HepG2 (cell line): ENCODE measurements around the gene PXDC1. TPM values are rescaled to one million over a fixed set of nuclear protein-coding genes. Genes with fewer than 3 reads are reported as not detected.

Source experiments
- ARID2 ChIP-seq: sonication (generic); formaldehyde crosslinking; IDR thresholded peaks from 2 replicates; pipeline ENCODE4 v1.8.1; 2022; ENCODE audit warnings: mild to moderate bottlenecking, missing genetic modification reagents, borderline replicate concordance
- ATAD3A ChIP-seq: sonication (generic); formaldehyde crosslinking; IDR thresholded peaks from 2 replicates; pipeline ENCODE4 v1.4.0; 2020; ENCODE audit warnings: missing genetic modification reagents
- CENPX ChIP-seq: sonication (generic); formaldehyde crosslinking; IDR thresholded peaks from 2 replicates; pipeline ENCODE4 v1.9.0; 2021; ENCODE audit warnings: mild to moderate bottlenecking, missing genetic modification reagents, moderate library complexity
- CHD4 ChIP-seq: fragments of 200-600 bp; sonication (generic); IDR thresholded peaks from 2 replicates; pipeline ENCODE4 v1.7.0; 2017; ENCODE audit warnings: mild to moderate bottlenecking, low read length, borderline replicate concordance
- FOXM1 ChIP-seq: sonication (generic); formaldehyde crosslinking; IDR thresholded peaks from 2 replicates; pipeline ENCODE4 v1.5.0; 2020; ENCODE audit warnings: missing genetic modification reagents
- FOXO4 ChIP-seq: sonication (generic); formaldehyde crosslinking; conservative IDR thresholded peaks from 2 replicates; pipeline ENCODE4 v1.8.1; 2023; ENCODE audit warnings: missing genetic modification reagents
- MIXL1 ChIP-seq: IDR thresholded peaks from 2 replicates; pipeline ENCODE4 v1.6.1; 2016
- NFKB2 ChIP-seq: sonication (generic); formaldehyde crosslinking; IDR thresholded peaks from 2 replicates; pipeline ENCODE4 v1.4.0; 2020; ENCODE audit warnings: missing genetic modification reagents, borderline replicate concordance
- NR2C2 ChIP-seq: sonication (generic); formaldehyde crosslinking; IDR thresholded peaks from 2 replicates; pipeline ENCODE4 v1.4.0; 2020; ENCODE audit warnings: missing genetic modification reagents, mild to moderate bottlenecking, moderate library complexity, borderline replicate concordance
- NR3C1 ChIP-seq: sonication (generic); formaldehyde crosslinking; IDR thresholded peaks from 2 replicates; pipeline ENCODE4 v1.4.0; 2020; ENCODE audit warnings: missing genetic modification reagents
- PHF21A ChIP-seq: sonication (generic); formaldehyde crosslinking; IDR thresholded peaks from 2 replicates; pipeline ENCODE4 v1.5.0; 2020; ENCODE audit warnings: mild to moderate bottlenecking, missing genetic modification reagents
- RFXANK ChIP-seq: IDR thresholded peaks from 2 replicates; pipeline ENCODE4 v1.6.1; 2016
- SNAI1 ChIP-seq: sonication (generic); formaldehyde crosslinking; IDR thresholded peaks from 2 replicates; pipeline ENCODE4 v1.5.0; 2020; ENCODE audit warnings: mild to moderate bottlenecking, missing genetic modification reagents, borderline replicate concordance
- SP4 ChIP-seq: sonication (generic); formaldehyde crosslinking; IDR thresholded peaks from 2 replicates; pipeline ENCODE4 v1.8.1; 2023; ENCODE audit warnings: mild to moderate bottlenecking, missing genetic modification reagents
- SRSF9 ChIP-seq: fragments of 200-400 bp; formaldehyde crosslinking; IDR thresholded peaks from 2 replicates; pipeline ENCODE4 v1.6.1; 2018; ENCODE audit warnings: borderline replicate concordance, mild to moderate bottlenecking, low read depth, low read length; ENCODE audit not compliant: insufficient read depth, poor library complexity, severe bottlenecking
- TARDBP ChIP-seq: sonication (generic); formaldehyde crosslinking; IDR thresholded peaks from 2 replicates; pipeline ENCODE4 v1.8.0; 2022; ENCODE audit warnings: mild to moderate bottlenecking, missing genetic modification reagents
- TOPORS ChIP-seq: sonication (generic); formaldehyde crosslinking; IDR thresholded peaks from 2 replicates; pipeline ENCODE4 v1.8.0; 2023; ENCODE audit warnings: mild to moderate bottlenecking, missing genetic modification reagents
- ZNF20 ChIP-seq: sonication (generic); formaldehyde crosslinking; IDR thresholded peaks from 2 replicates; pipeline ENCODE4 v1.4.0; 2020; ENCODE audit warnings: mild to moderate bottlenecking, moderate library complexity, missing genetic modification reagents
- ZNF24 ChIP-seq: fragments of 450-650 bp; IDR thresholded peaks from 2 replicates; pipeline ENCODE4 v1.6.1; 2017; ENCODE audit warnings: antibody characterized with exemption, mild to moderate bottlenecking
- ZNF382 ChIP-seq: sonication (generic); formaldehyde crosslinking; IDR thresholded peaks from 2 replicates; pipeline ENCODE4 v1.5.0; 2020; ENCODE audit warnings: missing genetic modification reagents, mild to moderate bottlenecking, borderline replicate concordance
- ZNF44 ChIP-seq: sonication (generic); formaldehyde crosslinking; IDR thresholded peaks from 2 replicates; pipeline ENCODE4 v1.5.1; 2020; ENCODE audit warnings: mild to moderate bottlenecking, missing genetic modification reagents
- ZNF746 ChIP-seq: sonication (generic); formaldehyde crosslinking; IDR thresholded peaks from 2 replicates; pipeline ENCODE4 v1.8.0; 2022; ENCODE audit warnings: mild to moderate bottlenecking, missing genetic modification reagents
- ZNF775 ChIP-seq: sonication (generic); formaldehyde crosslinking; IDR thresholded peaks from 2 replicates; pipeline ENCODE4 v1.4.0; 2020; ENCODE audit warnings: missing genetic modification reagents, mild to moderate bottlenecking, moderate library complexity, borderline replicate concordance
- ZNF781 ChIP-seq: sonication (generic); formaldehyde crosslinking; IDR thresholded peaks from 2 replicates; pipeline ENCODE4 v1.5.1; 2020; ENCODE audit warnings: borderline replicate concordance, mild to moderate bottlenecking, missing genetic modification reagents; ENCODE audit errors: not compliant biosample characterization
- ZNF850 ChIP-seq: sonication (generic); formaldehyde crosslinking; conservative IDR thresholded peaks from 2 replicates; pipeline ENCODE4 v1.9.0; 2021; ENCODE audit warnings: mild to moderate bottlenecking, missing genetic modification reagents
- polyA plus RNA-seq, 8 experiments: library from polyadenylated mRNA; depleted of rRNA in 3 of 8; stranded (reverse) in 7 of 8; unstranded in 1 of 8; fragments of >200 nt; fragmentation: Illumina TruSeq in 4 of 8; extraction: Trizol in 4 of 8; gene quantifications; 2 replicates each; pipeline versions ENCODE4 v1.2.1 to v1.2.3, GENCODE V29; 2011 to 2016; ENCODE audit warnings: low read depth in 4 of 8, missing spikeins in 1 of 8, mixed read lengths in 1 of 8; ENCODE audit not compliant: insufficient read depth in 1 of 8
- total RNA-seq, 5 experiments: library from RNA; depleted of rRNA; stranded (reverse); fragments of >200 nt; fragmentation: Illumina TruSeq; extraction: Trizol; gene quantifications; 2 replicates each; pipeline ENCODE4 v1.2.3, GENCODE V29; 2016; ENCODE audit warnings: low read depth in 1 of 5
- TF ChIP-seq, protein P1 (sequence below): sonication (generic); formaldehyde crosslinking; IDR thresholded peaks from 2 replicates; pipeline ENCODE4 v1.4.0; 2020; ENCODE audit warnings: mild to moderate bottlenecking, low read depth, missing genetic modification reagents
- TF ChIP-seq, protein P2 (sequence below): sonication (generic); formaldehyde crosslinking; IDR thresholded peaks from 2 replicates; pipeline ENCODE4 v1.4.0; 2020; ENCODE audit warnings: missing genetic modification reagents; ENCODE audit errors: not compliant biosample characterization

PXDC1 gene
- total and polyA plus RNA-seq, 2 of the 13 experiments (the other 11 are each of a cell fraction or from before 2014, with no cell fraction given), result 32.4 to 34.7 TPM

- TF ChIP-seq, protein P1, sequence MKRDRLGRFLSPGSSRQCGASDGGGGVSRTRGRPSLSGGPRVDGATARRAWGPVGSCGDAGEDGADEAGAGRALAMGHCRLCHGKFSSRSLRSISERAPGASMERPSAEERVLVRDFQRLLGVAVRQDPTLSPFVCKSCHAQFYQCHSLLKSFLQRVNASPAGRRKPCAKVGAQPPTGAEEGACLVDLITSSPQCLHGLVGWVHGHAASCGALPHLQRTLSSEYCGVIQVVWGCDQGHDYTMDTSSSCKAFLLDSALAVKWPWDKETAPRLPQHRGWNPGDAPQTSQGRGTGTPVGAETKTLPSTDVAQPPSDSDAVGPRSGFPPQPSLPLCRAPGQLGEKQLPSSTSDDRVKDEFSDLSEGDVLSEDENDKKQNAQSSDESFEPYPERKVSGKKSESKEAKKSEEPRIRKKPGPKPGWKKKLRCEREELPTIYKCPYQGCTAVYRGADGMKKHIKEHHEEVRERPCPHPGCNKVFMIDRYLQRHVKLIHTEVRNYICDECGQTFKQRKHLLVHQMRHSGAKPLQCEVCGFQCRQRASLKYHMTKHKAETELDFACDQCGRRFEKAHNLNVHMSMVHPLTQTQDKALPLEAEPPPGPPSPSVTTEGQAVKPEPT (CRISPR knock-in tag), result no peak; the same call in 1 of the 2 replicates
- TF ChIP-seq FOXO4, result 0 out of 2 replicates have a peak, but pooled peaks have one; percentile 8
- no peak for TF ChIP-seq ZNF44
- TF ChIP-seq ATAD3A, result no peak
- TF ChIP-seq ZNF850 (CRISPR knock-in tag), result no peak
- no peak for TF ChIP-seq ZNF382 (CRISPR knock-in tag)
- TF ChIP-seq CENPX (CRISPR knock-in tag), result no peak
- no peak for TF ChIP-seq NR3C1
- TF ChIP-seq TARDBP (CRISPR knock-in tag), result no peak
- TF ChIP-seq ZNF24, result no peak
- TF ChIP-seq ZNF781 (CRISPR knock-in tag), result peak; percentile 83
- TF ChIP-seq SP4 (CRISPR knock-in tag), result peak; percentile 62
- no peak for TF ChIP-seq CHD4
- TF ChIP-seq SNAI1 (CRISPR knock-in tag), result no peak
- TF ChIP-seq TOPORS (CRISPR knock-in tag), result no peak; the same call in 1 of the 2 replicates
- TF ChIP-seq MIXL1 (CRISPR knock-in tag), result 0 out of 2 replicates have a peak, but pooled peaks have one; percentile 36
- TF ChIP-seq PHF21A (CRISPR knock-in tag), result no peak
- no peak for TF ChIP-seq ARID2
- TF ChIP-seq NR2C2 (CRISPR knock-in tag), result no peak
- TF ChIP-seq, protein P2, sequence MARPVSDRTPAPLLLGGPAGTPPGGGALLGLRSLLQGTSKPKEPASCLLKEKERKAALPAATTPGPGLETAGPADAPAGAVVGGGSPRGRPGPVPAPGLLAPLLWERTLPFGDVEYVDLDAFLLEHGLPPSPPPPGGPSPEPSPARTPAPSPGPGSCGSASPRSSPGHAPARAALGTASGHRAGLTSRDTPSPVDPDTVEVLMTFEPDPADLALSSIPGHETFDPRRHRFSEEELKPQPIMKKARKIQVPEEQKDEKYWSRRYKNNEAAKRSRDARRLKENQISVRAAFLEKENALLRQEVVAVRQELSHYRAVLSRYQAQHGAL (CRISPR knock-in tag), result no peak
- TF ChIP-seq NFKB2 (CRISPR knock-in tag), result peak; percentile 83; the same call in 1 of the 2 replicates
- no peak for TF ChIP-seq SRSF9
- no peak for TF ChIP-seq RFXANK (CRISPR knock-in tag)
- TF ChIP-seq ZNF746 (CRISPR knock-in tag), result no peak
- TF ChIP-seq ZNF775, result no peak
- TF ChIP-seq FOXM1 (CRISPR knock-in tag), result no peak
- no peak for TF ChIP-seq ZNF20 (CRISPR knock-in tag)
Observed at GRCh38 chr6:3788408-3789017, 37.0 kb upstream of the PXDC1 start (continued).
